LNCaP clone FGC (cell line): ENCODE data around the gene ADGRA1.
A peak's percentile ranks its signal among the peaks of the same experiment; 100 is the strongest.

ENCODE experiments used
- DNase-seq: peaks from one replicate; pipeline ENCODE4 v3.0.0-alpha.2; 2011; ENCODE audit warnings: low read depth
- H3K4me3 ChIP-seq: 2 replicates; pipeline ENCODE4 v1.5.1; 2011; ENCODE audit warnings: mild to moderate bottlenecking, low read depth, low read length, control low read depth
- CTCF ChIP-seq: IDR thresholded peaks from 2 replicates; pipeline ENCODE4 v1.5.1; 2012; ENCODE audit warnings: mild to moderate bottlenecking; ENCODE audit not compliant: control insufficient read depth, insufficient read depth; ENCODE audit errors: extremely low read depth

ADGRA1 gene

GRCh38 chr10:133068111-133069032, 19.4 kb upstream of the ADGRA1 start:
- no peak for DNase-seq
- no peak overlapping the region for H3K4me3 ChIP-seq
- TF ChIP-seq CTCF, result no peak

- peak; percentile 56 for DNase-seq
- no peak overlapping the region for H3K4me3 ChIP-seq
- TF ChIP-seq CTCF, result no peak
Observed at GRCh38 chr10:133069033-133069525, 18.6 kb upstream of the ADGRA1 start.

GRCh38 chr10:133070405-133070804, 17.3 kb upstream of the ADGRA1 start:
- no peak for DNase-seq
- TF ChIP-seq CTCF, result no peak
- H3K4me3 ChIP-seq, result no peak overlapping the region

GRCh38 chr10:133070810-133071209, 16.9 kb upstream of the ADGRA1 start:
- no peak for TF ChIP-seq CTCF
- DNase-seq, result no peak
- H3K4me3 ChIP-seq, result no peak overlapping the region

GRCh38 chr10:133071733-133072132, 16.0 kb upstream of the ADGRA1 start:
- no peak for TF ChIP-seq CTCF

GRCh38 chr10:133072196-133072595, 15.5 kb upstream of the ADGRA1 start:
- TF ChIP-seq CTCF, result no peak
- H3K4me3 ChIP-seq, result no peak overlapping the region

More at GRCh38 chr10:133071733-133072132, 16.0 kb upstream of the ADGRA1 start:
- DNase-seq, result no peak
- no peak overlapping the region for H3K4me3 ChIP-seq

More at GRCh38 chr10:133072196-133072595, 15.5 kb upstream of the ADGRA1 start:
- DNase-seq, result no peak
